ENCODE measurements around the gene DNAJC30. TPM values are rescaled to one million over a fixed set of nuclear protein-coding genes. Genes with fewer than 3 reads are reported as not detected.

Gene DNAJC30
- total and polyA plus RNA-seq, 12 donors: 7.1 to 28.2 (median 14.9) TPM

DNA sequence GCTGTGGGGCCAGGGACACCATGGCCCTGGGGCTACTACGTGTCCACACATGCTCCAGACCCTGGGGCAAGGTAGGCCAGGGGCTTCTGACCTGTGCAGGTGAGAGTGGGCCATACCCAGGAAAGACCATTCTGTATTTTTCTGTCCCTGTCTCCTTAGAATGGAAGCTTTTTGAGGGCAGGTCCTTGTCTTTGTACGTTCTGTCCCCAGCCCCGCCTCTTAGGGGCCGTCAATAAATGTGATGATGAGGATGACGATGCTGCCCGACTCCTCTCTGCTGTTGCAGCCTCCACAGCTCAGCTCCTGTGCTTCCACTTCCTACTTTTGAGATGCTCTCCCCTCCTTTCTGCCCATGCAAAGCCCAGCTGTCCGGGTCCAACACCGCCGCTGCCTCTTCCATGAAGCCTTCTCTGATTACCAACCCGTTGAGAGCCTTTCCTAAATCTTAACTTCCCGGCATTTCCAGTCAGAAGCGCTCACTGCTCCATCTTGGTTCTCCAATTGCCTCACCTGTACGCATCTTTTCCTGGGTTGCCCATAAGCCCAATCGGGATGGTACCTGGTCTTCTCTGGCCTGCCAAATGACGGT, 11.3 kb downstream of the DNAJC30 start:
- WGBS, 4 donors: 90 to 93% (median 93%) methylated on average over 15 of the region's 15 CpGs
- H3K9me3 ChIP-seq (replicated peaks in 1 of 3): no peaks in the 10 kb centered on the region
- no peak overlapping the region for H3K27ac ChIP-seq
- intact Hi-C loops (cut with DNase I): no loop called here
- no peak for DNase-seq
- TF ChIP-seq POLR2A (IDR thresholded peaks at IDR 0.05): no peak
- TF ChIP-seq, protein P1, sequence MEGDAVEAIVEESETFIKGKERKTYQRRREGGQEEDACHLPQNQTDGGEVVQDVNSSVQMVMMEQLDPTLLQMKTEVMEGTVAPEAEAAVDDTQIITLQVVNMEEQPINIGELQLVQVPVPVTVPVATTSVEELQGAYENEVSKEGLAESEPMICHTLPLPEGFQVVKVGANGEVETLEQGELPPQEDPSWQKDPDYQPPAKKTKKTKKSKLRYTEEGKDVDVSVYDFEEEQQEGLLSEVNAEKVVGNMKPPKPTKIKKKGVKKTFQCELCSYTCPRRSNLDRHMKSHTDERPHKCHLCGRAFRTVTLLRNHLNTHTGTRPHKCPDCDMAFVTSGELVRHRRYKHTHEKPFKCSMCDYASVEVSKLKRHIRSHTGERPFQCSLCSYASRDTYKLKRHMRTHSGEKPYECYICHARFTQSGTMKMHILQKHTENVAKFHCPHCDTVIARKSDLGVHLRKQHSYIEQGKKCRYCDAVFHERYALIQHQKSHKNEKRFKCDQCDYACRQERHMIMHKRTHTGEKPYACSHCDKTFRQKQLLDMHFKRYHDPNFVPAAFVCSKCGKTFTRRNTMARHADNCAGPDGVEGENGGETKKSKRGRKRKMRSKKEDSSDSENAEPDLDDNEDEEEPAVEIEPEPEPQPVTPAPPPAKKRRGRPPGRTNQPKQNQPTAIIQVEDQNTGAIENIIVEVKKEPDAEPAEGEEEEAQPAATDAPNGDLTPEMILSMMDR (IDR thresholded peaks at IDR 0.05): no peak
- H3K27me3 ChIP-seq: no peaks in the 10 kb centered on the region
- H3K36me3 ChIP-seq (replicated peaks in 1 of 2): no peaks in the 10 kb centered on the region
- H3K4me1 ChIP-seq (replicated peaks in 1 of 2): no peaks in the 10 kb centered on the region
- H3K4me3 ChIP-seq: no peak overlapping the region

DNA sequence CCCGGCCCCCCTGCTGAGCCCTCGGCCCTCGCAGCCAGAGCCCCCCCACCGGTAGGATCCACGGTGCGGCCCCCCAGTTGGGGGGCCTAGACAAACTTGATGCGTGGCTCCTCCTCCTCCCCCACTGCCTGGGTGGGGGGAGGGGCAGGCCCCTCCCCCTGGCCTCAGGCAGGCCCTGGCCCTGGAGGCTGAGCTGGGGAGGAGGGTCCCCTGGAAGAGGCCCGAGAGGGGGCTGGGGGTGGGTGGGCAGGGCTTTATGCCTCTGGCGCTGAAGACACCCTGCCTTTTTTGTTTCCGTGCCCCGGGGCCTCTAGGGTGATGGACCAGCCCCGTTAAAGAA, 12.0 kb downstream of the DNAJC30 start:
- intact Hi-C loops (cut with DNase I): no loop called here
- TF ChIP-seq, protein P1 (IDR thresholded peaks at IDR 0.05): no peak
- no peak for TF ChIP-seq POLR2A (IDR thresholded peaks at IDR 0.05)
- H3K9me3 ChIP-seq (replicated peaks in 1 of 3): no peaks in the 10 kb centered on the region

DNA sequence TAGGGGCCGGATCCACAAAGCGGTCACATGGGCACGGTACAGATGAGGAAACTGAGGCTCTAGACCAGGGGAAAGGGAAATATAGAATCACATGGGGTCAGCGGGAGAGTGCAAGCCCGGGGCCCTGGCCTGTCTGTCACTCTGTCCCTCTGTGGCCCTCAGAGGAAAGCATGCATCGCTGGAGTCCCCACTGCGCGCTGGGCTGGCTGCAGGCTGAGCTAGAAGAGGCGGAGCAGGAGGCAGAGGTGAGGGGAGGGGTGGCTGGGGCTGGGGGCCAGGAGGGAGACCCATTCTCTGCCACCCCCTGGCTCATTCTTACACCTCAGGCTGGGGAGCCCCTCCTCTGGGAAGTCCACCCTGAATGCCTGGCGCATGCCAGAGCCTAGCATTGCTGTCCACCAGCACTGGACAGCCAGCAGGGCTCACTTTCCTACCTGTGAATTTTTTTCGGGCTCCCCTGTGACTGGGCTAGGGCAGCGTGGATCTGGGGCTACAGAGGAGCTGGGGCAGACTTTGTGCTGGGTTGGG, 13.3 kb downstream of the DNAJC30 start:
- no peak overlapping the region for H3K4me3 ChIP-seq
- intact Hi-C loops (cut with DNase I): loop anchor here (5.0 kb wide), 1 partner anchor 63 kb away; no protein-coding TSS in a partner anchor
- no peaks in the 10 kb centered on the region for H3K36me3 ChIP-seq (replicated peaks in 1 of 2)
- H3K4me1 ChIP-seq (replicated peaks in 1 of 2): no peaks in the 10 kb centered on the region
- no peaks in the 10 kb centered on the region for H3K9me3 ChIP-seq (replicated peaks in 1 of 3)
- H3K27me3 ChIP-seq: no peaks in the 10 kb centered on the region
- 80 to 90% (median 85%) methylated on average over 10 to 12 of the region's 12 CpGs for WGBS, 4 donors
- DNase-seq: no peak
- no peak overlapping the region for H3K27ac ChIP-seq
- TF ChIP-seq POLR2A (IDR thresholded peaks at IDR 0.05): no peak
- TF ChIP-seq, protein P1 (IDR thresholded peaks at IDR 0.05): no peak

More for the DNA sequence above, 12.0 kb downstream of the DNAJC30 start:
- Histone ChIP-seq H3K27ac (no peak overlapping the region), H3K36me3 (replicated peaks in 1 of 2) (no peaks in the 10 kb centered on the region), H3K4me1 (replicated peaks in 1 of 2) (no peaks in the 10 kb centered on the region), H3K4me3 (no peak overlapping the region), H3K27me3 (no peaks in the 10 kb centered on the region)
- WGBS, 4 donors: 40 to 55% (median 40%) methylated on average over 4 to 12 of the region's 12 CpGs; no CpG with 5 or more reads in 1 of the 4 donors
- no peak for DNase-seq

DNA sequence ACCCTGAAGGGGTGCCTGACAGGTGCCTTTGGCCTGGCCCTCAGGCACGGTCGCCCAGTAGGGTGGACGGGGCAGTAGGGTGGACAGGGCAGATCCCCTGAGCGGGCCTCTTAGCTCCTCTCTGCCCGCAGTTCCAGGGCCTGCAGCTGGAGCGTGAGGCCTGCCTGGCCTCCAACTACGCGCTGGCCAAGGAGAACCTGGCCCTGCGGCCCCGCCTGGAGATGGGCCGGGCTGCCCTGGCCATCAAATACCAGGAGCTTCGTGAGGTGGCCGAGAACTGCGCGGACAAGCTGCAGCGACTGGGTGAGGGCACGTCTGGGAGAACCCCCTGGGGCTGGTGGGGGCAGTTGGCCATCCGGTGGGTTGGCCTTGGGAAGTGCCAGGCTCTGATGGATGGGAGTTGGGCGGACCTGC, 14.0 kb downstream of the DNAJC30 start:
- intact Hi-C loops (cut with DNase I): loop anchor here (5.0 kb wide), 1 partner anchor 62 kb away; no protein-coding TSS in a partner anchor
- H3K4me1 ChIP-seq (replicated peaks in 1 of 2): no peaks in the 10 kb centered on the region
- WGBS, 4 donors: 60 to 100% (median 62%) methylated on average over 1 to 19 of the region's 19 CpGs
- TF ChIP-seq POLR2A (IDR thresholded peaks at IDR 0.05): no peak
- TF ChIP-seq, protein P1 (IDR thresholded peaks at IDR 0.05): no peak
- H3K27me3 ChIP-seq: no peaks in the 10 kb centered on the region
- H3K36me3 ChIP-seq (replicated peaks in 1 of 2): no peaks in the 10 kb centered on the region
- H3K9me3 ChIP-seq (replicated peaks in 1 of 3): no peaks in the 10 kb centered on the region
- no peak for DNase-seq
- H3K4me3 ChIP-seq: no peak overlapping the region
- no peak overlapping the region for H3K27ac ChIP-seq

Data from adrenal gland (tissue), 12 donors.